Measurements from ENCODE around the gene YIPF4.
"Not testable (repeated sequence)": the region's sequence is repeated elsewhere in the genome, so short reads cannot be mapped to it uniquely, and the experiment has no call there.

YIPF4 gene

DNA sequence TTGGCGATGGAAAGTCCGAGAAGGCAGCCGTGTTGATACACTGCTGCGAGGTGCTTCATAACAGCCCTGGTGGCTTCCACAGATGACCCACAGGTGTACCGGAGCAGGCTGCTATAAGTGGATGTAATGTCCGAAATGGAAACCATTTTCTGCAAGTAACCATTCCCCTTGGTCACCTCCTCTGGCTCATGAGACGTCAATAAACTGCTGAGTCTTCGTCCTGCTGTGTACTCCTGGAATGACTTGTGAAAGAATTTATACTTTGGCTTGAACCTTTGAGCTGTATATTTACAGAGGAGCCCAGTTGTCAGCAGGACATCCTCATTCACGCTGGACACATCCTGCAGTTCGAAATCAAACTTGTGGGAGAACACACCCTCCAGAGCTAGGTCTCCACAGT is 27.4 kb upstream of the YIPF4 start:
- H3K27ac ChIP-seq (ENCODE audit: low read depth, low read length), result no peak overlapping the region
- H3K27me3 ChIP-seq (ENCODE audit: control insufficient read depth, insufficient read depth, low read length), result no peaks in the 10 kb centered on the region
- no peaks in the 10 kb centered on the region for H3K36me3 ChIP-seq (ENCODE audit: control insufficient read depth, insufficient read depth, low read length)
- H3K9ac ChIP-seq (ENCODE audit: low read depth, low read length), result no peak overlapping the region
- no peaks in the 10 kb centered on the region for H3K9me3 ChIP-seq (ENCODE audit: control insufficient read depth, insufficient read depth, low read length)
- no peak overlapping the region for H3K4me3 ChIP-seq (ENCODE audit: low read depth, low read length)
- H3K4me1 ChIP-seq (ENCODE audit: control insufficient read depth, insufficient read depth, low read length), result no peaks in the 10 kb centered on the region

DNA sequence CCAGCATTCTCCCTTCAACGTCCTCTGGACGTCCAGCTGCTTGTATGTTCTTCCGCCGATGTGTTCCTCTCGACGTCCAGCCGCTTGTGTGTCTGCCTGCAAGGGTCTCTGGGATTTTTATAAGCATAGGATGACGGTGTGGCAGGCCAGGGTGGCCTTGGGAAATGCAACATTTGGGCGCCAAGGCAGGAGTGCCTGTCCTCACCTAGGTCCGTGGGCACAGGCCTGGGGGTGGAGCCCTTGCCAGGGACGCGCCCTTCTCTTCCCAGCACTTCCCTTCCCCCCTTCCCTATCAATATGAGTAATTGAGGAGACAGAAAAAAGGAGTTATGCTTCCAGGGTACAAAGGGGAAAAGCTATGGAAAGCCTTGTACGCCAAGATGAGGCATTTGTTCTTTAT is 19.5 kb upstream of the YIPF4 start:
- no peak overlapping the region for H3K27ac ChIP-seq (ENCODE audit: low read depth, low read length)

DNA sequence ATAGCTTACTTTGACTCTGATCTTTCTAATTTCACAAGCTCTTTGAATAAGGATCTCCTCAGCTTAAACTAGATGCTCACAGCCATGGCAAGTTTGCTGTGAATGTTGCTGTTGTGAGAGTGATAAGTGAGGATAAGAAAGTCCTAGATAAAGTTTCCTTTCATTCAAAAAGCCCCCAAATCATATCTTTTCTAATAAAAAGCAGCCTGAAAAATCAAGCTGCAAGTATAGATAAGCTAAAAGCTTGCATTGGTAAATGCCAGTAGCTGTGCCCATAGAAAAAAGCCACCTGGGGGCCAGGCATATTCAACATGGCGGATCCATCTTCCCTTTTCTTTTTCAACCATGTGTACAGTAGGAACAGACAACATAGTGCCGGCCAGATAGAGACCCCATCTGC is 17.3 kb upstream of the YIPF4 start:
- no peak overlapping the region for H3K9ac ChIP-seq (ENCODE audit: low read depth, low read length)
- H3K27me3 ChIP-seq (ENCODE audit: control insufficient read depth, insufficient read depth, low read length), result no peaks in the 10 kb centered on the region
- no peaks in the 10 kb centered on the region for H3K36me3 ChIP-seq (ENCODE audit: control insufficient read depth, insufficient read depth, low read length)
- H3K4me1 ChIP-seq (ENCODE audit: control insufficient read depth, insufficient read depth, low read length), result no peaks in the 10 kb centered on the region
- no peak overlapping the region for H3K27ac ChIP-seq (ENCODE audit: low read depth, low read length)
- no peak overlapping the region for H3K4me3 ChIP-seq (ENCODE audit: low read depth, low read length)
- H3K9me3 ChIP-seq (ENCODE audit: control insufficient read depth, insufficient read depth, low read length), result no peaks in the 10 kb centered on the region

More for the DNA sequence above, 19.5 kb upstream of the YIPF4 start:
- Histone ChIP-seq H3K9ac (ENCODE audit: low read depth, low read length) (no peak overlapping the region), H3K4me3 (ENCODE audit: low read depth, low read length) (no peak overlapping the region), H3K36me3 (ENCODE audit: control insufficient read depth, insufficient read depth, low read length) (no peaks in the 10 kb centered on the region), H3K27me3 (ENCODE audit: control insufficient read depth, insufficient read depth, low read length) (no peaks in the 10 kb centered on the region), H3K4me1 (ENCODE audit: control insufficient read depth, insufficient read depth, low read length) (no peaks in the 10 kb centered on the region), H3K9me3 (ENCODE audit: control insufficient read depth, insufficient read depth, low read length) (no peaks in the 10 kb centered on the region)

DNA sequence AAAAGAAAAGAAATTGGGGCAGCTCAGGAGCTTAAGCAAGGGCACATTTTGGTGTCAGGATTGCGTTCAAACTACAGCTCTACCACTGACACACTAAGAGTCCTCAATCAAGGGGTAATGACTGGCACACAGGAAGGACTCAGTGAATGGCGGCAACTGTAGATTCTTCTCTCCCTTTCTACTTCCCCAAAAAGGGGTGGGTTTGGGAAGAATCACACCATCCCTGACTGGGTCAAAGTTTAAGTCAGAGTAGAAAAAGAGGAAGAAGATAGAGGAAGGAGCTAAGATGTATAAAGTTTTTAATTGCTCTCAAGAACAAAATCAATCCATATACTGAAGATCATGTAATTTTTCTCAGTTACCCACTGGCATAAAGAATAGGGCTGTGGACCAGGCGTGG is 15.6 kb upstream of the YIPF4 start:
- Histone ChIP-seq H3K4me3 (ENCODE audit: low read depth, low read length) (no peak overlapping the region), H3K9ac (ENCODE audit: low read depth, low read length) (no peak overlapping the region), H3K27ac (ENCODE audit: low read depth, low read length) (no peak overlapping the region), H3K27me3 (ENCODE audit: control insufficient read depth, insufficient read depth, low read length) (no peaks in the 10 kb centered on the region), H3K4me1 (ENCODE audit: control insufficient read depth, insufficient read depth, low read length) (no peaks in the 10 kb centered on the region), H3K36me3 (ENCODE audit: control insufficient read depth, insufficient read depth, low read length) (no peaks in the 10 kb centered on the region), H3K9me3 (ENCODE audit: control insufficient read depth, insufficient read depth, low read length) (no peaks in the 10 kb centered on the region)

DNA sequence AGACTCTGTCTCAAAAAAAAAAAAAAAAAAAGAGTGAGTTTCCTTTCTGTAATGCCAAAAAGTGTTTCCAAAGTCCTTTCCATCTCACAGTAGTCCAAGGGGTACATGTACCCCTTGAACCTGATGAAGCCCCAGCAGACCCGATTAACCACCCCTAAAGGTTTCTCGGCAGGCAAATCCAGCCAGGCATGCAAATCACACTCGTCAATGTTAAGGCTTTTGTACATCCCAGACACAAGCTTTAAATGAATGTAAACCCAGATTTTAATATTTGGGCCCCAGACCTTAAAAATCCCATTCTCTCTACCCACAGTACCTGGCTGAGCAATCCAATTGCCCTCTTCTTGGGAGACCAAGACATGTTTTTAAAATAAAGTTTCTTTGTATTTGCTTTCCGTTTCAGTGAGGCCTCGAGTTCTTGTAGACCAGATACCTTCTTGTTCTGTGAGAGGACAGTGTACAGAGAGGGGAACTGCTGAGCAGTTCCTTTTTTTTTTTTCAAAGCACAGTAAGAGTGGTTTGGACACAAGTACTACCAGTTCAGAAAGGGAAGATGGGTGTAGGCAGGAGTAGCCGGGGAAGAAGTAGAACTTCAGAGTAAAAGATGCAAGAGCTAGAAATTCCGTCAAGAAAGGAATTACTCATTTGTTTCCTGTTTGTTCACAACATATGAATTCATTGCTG is 13.1 kb upstream of the YIPF4 start, which contains the start of gene NLRC4:
NLRC4 (minus strand) TSS at position 465 of the 684 bp plus-strand sequence. CDS start 8,111 bp downstream, outside the sequence.
- no peaks in the 10 kb centered on the region for H3K4me1 ChIP-seq (ENCODE audit: control insufficient read depth, insufficient read depth, low read length)
- H3K27ac ChIP-seq (ENCODE audit: low read depth, low read length), result no peak within 1 kb of the TSS
- H3K9ac ChIP-seq (ENCODE audit: low read depth, low read length), result no peak within 1 kb of the TSS
- no peaks in the 10 kb centered on the region for H3K27me3 ChIP-seq (ENCODE audit: control insufficient read depth, insufficient read depth, low read length)
- H3K36me3 ChIP-seq (ENCODE audit: control insufficient read depth, insufficient read depth, low read length), result no peaks in the 10 kb centered on the region
- no peaks in the 10 kb centered on the region for H3K9me3 ChIP-seq (ENCODE audit: control insufficient read depth, insufficient read depth, low read length)
- no peak within 1 kb of the TSS for H3K4me3 ChIP-seq (ENCODE audit: low read depth, low read length)

DNA sequence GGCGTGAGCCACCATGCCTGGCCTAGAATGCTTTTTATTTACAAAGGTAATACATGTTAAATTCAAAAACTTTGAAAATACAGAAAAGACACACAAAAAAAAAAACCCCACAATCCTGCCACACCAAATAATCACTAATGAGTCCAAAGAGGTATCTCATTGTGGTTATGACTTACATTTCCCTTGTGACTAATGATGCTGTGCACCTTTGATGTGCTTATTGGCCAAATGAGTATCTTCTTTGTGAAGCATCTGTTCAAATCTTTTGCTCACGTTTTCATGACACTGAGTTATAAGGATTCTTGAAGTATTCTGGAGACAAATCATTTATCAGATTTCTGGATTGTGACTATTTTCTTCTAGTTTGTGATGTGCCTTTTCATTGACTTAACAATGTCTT is 6.6 kb upstream of the YIPF4 start:
- Histone ChIP-seq H3K36me3 (ENCODE audit: control insufficient read depth, insufficient read depth, low read length) (no peaks in the 10 kb centered on the region), H3K4me1 (ENCODE audit: control insufficient read depth, insufficient read depth, low read length) (no peaks in the 10 kb centered on the region), H3K9me3 (ENCODE audit: control insufficient read depth, insufficient read depth, low read length) (no peaks in the 10 kb centered on the region), H3K27ac (ENCODE audit: low read depth, low read length) (no peak overlapping the region), H3K9ac (ENCODE audit: low read depth, low read length) (no peak overlapping the region), H3K4me3 (ENCODE audit: low read depth, low read length) (no peak overlapping the region), H3K27me3 (ENCODE audit: control insufficient read depth, insufficient read depth, low read length) (no peaks in the 10 kb centered on the region)

DNA sequence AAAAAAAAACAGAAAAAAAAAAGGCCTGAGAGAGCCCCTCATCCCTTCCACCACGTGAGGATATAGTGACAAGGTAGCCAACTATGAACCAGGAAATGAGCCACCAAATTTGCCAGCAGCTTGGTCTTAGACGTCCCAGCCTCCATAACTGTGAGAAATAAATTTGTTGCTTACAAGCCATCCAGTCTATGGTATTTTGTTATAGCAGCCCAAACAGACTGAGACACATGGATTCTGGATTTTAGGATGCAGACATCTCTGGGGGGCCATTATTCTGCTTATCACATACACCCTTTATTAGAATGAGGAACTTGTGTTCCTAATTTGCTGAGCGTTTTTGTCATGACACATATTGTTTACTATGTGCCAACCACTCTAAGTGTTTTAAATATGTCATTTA is 5.4 kb upstream of the YIPF4 start:
- Histone ChIP-seq H3K36me3 (ENCODE audit: control insufficient read depth, insufficient read depth, low read length) (no peaks in the 10 kb centered on the region), H3K4me1 (ENCODE audit: control insufficient read depth, insufficient read depth, low read length) (peaks cover 2% of the 10 kb centered on the region; the same call in 1 of the 2 replicates), H3K27me3 (ENCODE audit: control insufficient read depth, insufficient read depth, low read length) (no peaks in the 10 kb centered on the region), H3K27ac (ENCODE audit: low read depth, low read length) (no peak overlapping the region), H3K4me3 (ENCODE audit: low read depth, low read length) (no peak overlapping the region), H3K9ac (ENCODE audit: low read depth, low read length) (no peak overlapping the region), H3K9me3 (ENCODE audit: control insufficient read depth, insufficient read depth, low read length) (no peaks in the 10 kb centered on the region)

DNA sequence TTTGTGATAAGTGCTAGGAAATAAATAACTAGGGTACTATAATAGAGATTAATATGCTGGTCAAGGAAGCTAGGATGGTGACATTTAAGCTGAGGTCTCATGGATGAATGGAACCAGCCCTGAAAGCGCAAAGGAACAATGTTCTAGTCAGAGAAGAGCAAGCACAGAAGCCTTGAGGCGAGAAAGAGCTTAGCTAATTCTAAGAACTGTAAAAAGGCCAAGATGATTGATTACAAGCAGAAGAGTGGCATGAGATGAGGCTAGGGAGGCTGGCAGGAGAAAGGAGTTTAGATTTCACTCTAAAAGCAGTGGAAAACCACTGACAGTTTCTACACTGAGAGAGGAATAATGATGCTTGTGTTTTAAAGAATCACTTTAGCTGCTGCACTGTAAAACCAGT is 3.4 kb upstream of the YIPF4 start:
- Histone ChIP-seq H3K36me3 (ENCODE audit: control insufficient read depth, insufficient read depth, low read length) (no peaks in the 10 kb centered on the region), H3K27ac (ENCODE audit: low read depth, low read length) (no peak overlapping the region), H3K4me3 (ENCODE audit: low read depth, low read length) (no peak overlapping the region), H3K4me1 (ENCODE audit: control insufficient read depth, insufficient read depth, low read length) (peaks cover 4% of the 10 kb centered on the region; the same call in 1 of the 2 replicates), H3K27me3 (ENCODE audit: control insufficient read depth, insufficient read depth, low read length) (no peaks in the 10 kb centered on the region), H3K9ac (ENCODE audit: low read depth, low read length) (no peak overlapping the region), H3K9me3 (ENCODE audit: control insufficient read depth, insufficient read depth, low read length) (no peaks in the 10 kb centered on the region)

DNA sequence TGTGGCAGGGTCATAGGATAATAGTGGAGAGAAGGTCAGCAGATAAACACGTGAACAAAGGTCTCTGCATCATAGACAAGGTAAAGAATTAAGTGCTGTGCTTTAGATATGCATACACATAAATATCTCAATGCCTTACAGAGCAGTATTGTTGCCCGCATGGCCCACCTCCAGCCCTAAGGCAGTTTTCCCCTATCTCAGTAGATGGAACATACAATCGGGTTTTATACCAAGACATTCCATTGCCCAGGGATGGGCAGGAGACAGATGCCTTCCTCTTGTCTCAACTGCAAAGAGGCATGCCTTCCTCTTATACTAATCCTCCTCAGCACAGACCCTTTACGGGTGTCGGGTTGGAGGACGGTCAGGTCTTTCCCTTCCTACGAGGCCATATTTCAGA is 1.9 kb upstream of the YIPF4 start:
- not testable (repeated sequence) for H3K4me3 ChIP-seq (ENCODE audit: low read depth, low read length); H3K9me3 ChIP-seq (ENCODE audit: control insufficient read depth, insufficient read depth, low read length); H3K27me3 ChIP-seq (ENCODE audit: control insufficient read depth, insufficient read depth, low read length); H3K4me1 ChIP-seq (ENCODE audit: control insufficient read depth, insufficient read depth, low read length); H3K9ac ChIP-seq (ENCODE audit: low read depth, low read length); H3K27ac ChIP-seq (ENCODE audit: low read depth, low read length); H3K36me3 ChIP-seq (ENCODE audit: control insufficient read depth, insufficient read depth, low read length)

DNA sequence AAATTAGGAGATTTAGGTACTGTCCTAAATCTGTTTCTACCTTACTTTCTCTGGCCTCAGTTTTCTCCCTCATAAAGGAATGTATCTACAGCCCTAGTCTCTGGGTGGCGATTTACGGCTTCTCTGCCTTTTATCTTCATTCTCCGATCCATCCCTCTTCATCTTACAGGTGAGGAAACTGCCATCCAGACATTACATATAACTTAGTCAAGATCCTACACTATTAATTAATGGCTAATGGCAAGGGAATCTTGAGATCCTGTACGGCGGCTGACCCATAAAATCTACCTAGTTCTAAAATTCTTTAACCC is 386 bp upstream of the YIPF4 start:
- no peaks in the 10 kb centered on the region for H3K27me3 ChIP-seq (ENCODE audit: control insufficient read depth, insufficient read depth, low read length)
- no peaks in the 10 kb centered on the region for H3K9me3 ChIP-seq (ENCODE audit: control insufficient read depth, insufficient read depth, low read length)
- H3K4me1 ChIP-seq (ENCODE audit: control insufficient read depth, insufficient read depth, low read length), result peaks cover 4% of the 10 kb centered on the region; the same call in 1 of the 2 replicates
- H3K4me3 ChIP-seq (ENCODE audit: low read depth, low read length), result peak overlapping the region; percentile 95
- peak overlapping the region; percentile 84 for H3K27ac ChIP-seq (ENCODE audit: low read depth, low read length)
- H3K9ac ChIP-seq (ENCODE audit: low read depth, low read length), result peak overlapping the region; percentile 11
- peaks cover 7% of the 10 kb centered on the region; the same call in 1 of the 2 replicates for H3K36me3 ChIP-seq (ENCODE audit: control insufficient read depth, insufficient read depth, low read length)

DNA sequence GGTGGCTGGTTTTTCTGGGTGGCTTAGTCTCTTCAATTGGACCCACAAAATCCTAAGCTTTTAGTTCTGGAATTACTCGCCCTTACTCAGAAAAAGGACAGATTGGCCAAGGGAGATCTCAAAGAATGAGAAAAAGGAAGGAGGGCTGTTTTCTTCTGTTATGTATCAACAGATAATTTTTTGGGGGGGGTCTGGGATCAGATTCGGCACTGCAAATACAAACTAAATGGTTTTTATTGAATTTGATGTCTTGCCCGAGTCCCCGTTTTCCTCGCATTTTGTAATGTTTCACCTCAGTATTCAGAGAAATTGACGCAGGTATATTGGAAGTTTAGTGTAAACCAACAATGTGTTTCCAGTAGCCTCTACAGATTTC is 762 bp downstream of the YIPF4 start:
- peaks cover 4% of the 10 kb centered on the region; the same call in 1 of the 2 replicates for H3K4me1 ChIP-seq (ENCODE audit: control insufficient read depth, insufficient read depth, low read length)
- H3K9me3 ChIP-seq (ENCODE audit: control insufficient read depth, insufficient read depth, low read length), result no peaks in the 10 kb centered on the region
- H3K27ac ChIP-seq (ENCODE audit: low read depth, low read length), result peak overlapping the region; percentile 84
- H3K9ac ChIP-seq (ENCODE audit: low read depth, low read length), result peak overlapping the region; percentile 89
- H3K27me3 ChIP-seq (ENCODE audit: control insufficient read depth, insufficient read depth, low read length), result no peaks in the 10 kb centered on the region
- H3K4me3 ChIP-seq (ENCODE audit: low read depth, low read length), result peak overlapping the region; percentile 95
- H3K36me3 ChIP-seq (ENCODE audit: control insufficient read depth, insufficient read depth, low read length), result peaks cover 7% of the 10 kb centered on the region; the same call in 1 of the 2 replicates
